HCT116 (cell line): Measurements from ENCODE around the gene VAV2. TPM values are rescaled to one million over a fixed set of nuclear protein-coding genes. Genes with fewer than 3 reads are reported as not detected.

Experiments
- ATAC-seq: fragments of 200-7000 bp; cut with Tn5 transposase; 2 replicates; pipeline ENCODE4 v1.9.1; 2020; ENCODE audit warnings: mild to moderate bottlenecking, moderate library complexity
- BruUV-seq: library from RNA; stranded (reverse); fragments of 400-500 nt; replicated peaks from 2 replicates; lab custom pipeline; 2021; lab: Mats Ljungman, UMichigan
- CTCF ChIA-PET: fragments of 300-600 bp; sonication (Branson Sonifier 250); formaldehyde crosslinking; loops from one replicate; lab custom pipeline; 2021; ENCODE audit warnings: antibody characterized with exemption; lab: Charles Lee
- POLR2A ChIA-PET: fragments of 300-600, 350-600 bp; sonication (Branson Sonifier 250); formaldehyde crosslinking; loops from one replicate; lab custom pipeline; 2021; ENCODE audit warnings: antibody characterized with exemption; lab: Charles Lee
- RAD21 ChIA-PET, 2 experiments: fragments of 300-600 bp; sonication (Branson Sonifier 250); formaldehyde crosslinking; loops; one replicate each; lab custom pipeline; 2023; ENCODE audit warnings: low total read pairs in 2 of 2; ENCODE audit not compliant: uncharacterized antibody in 2 of 2, unreplicated experiment in 2 of 2, low non-redundant PET in 1 of 2; lab: Charles Lee
- DNase-seq: peaks from one replicate; pipeline ENCODE4 v3.0.0-alpha.2; 2010; ENCODE audit warnings: low read depth, low spot score
- H2AFZ ChIP-seq: fragments of 200-600 bp; shearing (Covaris generic), sonication (generic); 2 replicates; pipeline ENCODE4 v1.6.1; 2017; ENCODE audit warnings: low read depth, mixed run types, mixed read lengths, antibody characterized with exemption, low read length; ENCODE audit not compliant: poor library complexity, severe bottlenecking
- H3K27ac ChIP-seq: 2 replicates; pipeline ENCODE4 v1.5.1; 2012; ENCODE audit warnings: low read depth, low read length
- H3K27me3 ChIP-seq: fragments of 200-600 bp; sonication (generic); 2 replicates; pipeline ENCODE4 v1.6.1; 2016; ENCODE audit warnings: mixed run types, low read length, mixed read lengths; ENCODE audit not compliant: insufficient read depth
- H3K36me3 ChIP-seq, 2 experiments: fragments of 200-500 bp in 1 of 2; fragments of 200-600 bp in 1 of 2; sonication (Bioruptor generic) in 1 of 2; sonication (generic) in 1 of 2; 2 replicates each; pipeline versions ENCODE4 v1.5.1 to v1.6.1; 2014 to 2016; ENCODE audit warnings: low read length in 2 of 2, inconsistent platforms in 1 of 2, mixed read lengths in 1 of 2, mixed run types in 1 of 2; ENCODE audit not compliant: insufficient read depth in 2 of 2, control insufficient read depth in 1 of 2
- H3K4me1 ChIP-seq, 2 experiments: fragments of 200-600 bp in 1 of 2; sonication (generic) in 1 of 2; 2 replicates each; pipeline versions ENCODE4 v1.5.1 to v1.6.1; 2012 to 2017; ENCODE audit warnings: low read length in 2 of 2, inconsistent platforms in 1 of 2, mild to moderate bottlenecking in 1 of 2, mixed read lengths in 1 of 2, mixed run types in 1 of 2, moderate library complexity in 1 of 2; ENCODE audit not compliant: insufficient read depth in 2 of 2, control insufficient read depth in 1 of 2
- H3K4me2 ChIP-seq: fragments of 200-600 bp; sonication (generic); 2 replicates; pipeline ENCODE4 v1.6.1; 2017; ENCODE audit warnings: mixed run types, low read length, mixed read lengths
- H3K4me3 ChIP-seq, 2 experiments: fragments of 200-600 bp in 1 of 2; sonication (generic) in 1 of 2; replicated peaks in 1 of 2; 2 replicates each; pipeline ENCODE4 v1.5.1; 2011 to 2016; ENCODE audit warnings: low read length in 2 of 2, control low read depth in 1 of 2, low read depth in 1 of 2, mild to moderate bottlenecking in 1 of 2, mixed read lengths in 1 of 2, mixed run types in 1 of 2
- H3K79me2 ChIP-seq: fragments of 200-600 bp; sonication (generic); 2 replicates; pipeline ENCODE4 v1.6.1; 2017; ENCODE audit warnings: mild to moderate bottlenecking, mixed run types, low read length, moderate library complexity, mixed read lengths; ENCODE audit not compliant: insufficient read depth
- H3K9ac ChIP-seq: fragments of 200-600 bp; sonication (generic); 2 replicates; pipeline ENCODE4 v1.6.1; 2016; ENCODE audit warnings: low read length, mixed read lengths
- H3K9me2 ChIP-seq: fragments of 200-600 bp; sonication (generic), shearing (Covaris generic); 2 replicates; pipeline ENCODE4 v1.6.1; 2017; ENCODE audit warnings: mixed run types, mild to moderate bottlenecking, moderate library complexity; ENCODE audit not compliant: insufficient read depth
- H3K9me3 ChIP-seq, 2 experiments: fragments of 200-500 bp in 1 of 2; fragments of 200-600 bp in 1 of 2; sonication (Bioruptor generic) in 1 of 2; sonication (generic) in 1 of 2; 2 replicates each; pipeline ENCODE4 v1.6.1; 2014 to 2017; ENCODE audit warnings: low read length in 2 of 2, mixed read lengths in 2 of 2, inconsistent platforms in 1 of 2, low read depth in 1 of 2, mild to moderate bottlenecking in 1 of 2, mixed run types in 1 of 2, moderate library complexity in 1 of 2; ENCODE audit not compliant: control insufficient read depth in 1 of 2, insufficient read depth in 1 of 2
- H4K20me1 ChIP-seq: fragments of 200-600 bp; sonication (generic), shearing (Covaris generic); 2 replicates; pipeline ENCODE4 v1.6.1; 2017; ENCODE audit warnings: mixed run types, mild to moderate bottlenecking, moderate library complexity; ENCODE audit not compliant: insufficient read depth
- CTCF ChIP-seq, 3 experiments: fragments of 200-600 bp in 1 of 3; sonication (generic) in 1 of 3; IDR thresholded peaks in 2 of 3; conservative IDR thresholded peaks in 1 of 3; 2 replicates each; pipeline ENCODE4 v1.5.1; 2012 to 2017; ENCODE audit warnings: low read depth in 2 of 3, low read length in 2 of 3, antibody characterized with exemption in 1 of 3, borderline replicate concordance in 1 of 3, control low read depth in 1 of 3, mild to moderate bottlenecking in 1 of 3, mixed read lengths in 1 of 3, mixed run types in 1 of 3, moderate library complexity in 1 of 3; ENCODE audit not compliant: insufficient read depth in 1 of 3
- ELF1 ChIP-seq: IDR thresholded peaks from 2 replicates; pipeline ENCODE4 v1.6.1; 2012; ENCODE audit warnings: low read depth, borderline replicate concordance
- EZH2 ChIP-seq: fragments of 200-600 bp; sonication (generic); IDR thresholded peaks from 2 replicates; pipeline ENCODE4 v1.6.1; 2017; ENCODE audit warnings: antibody characterized with exemption, mixed run types
- EZH2phosphoT487 ChIP-seq: fragments of 200-600 bp; IDR thresholded peaks from 2 replicates; pipeline ENCODE4 v1.6.1; 2018; ENCODE audit warnings: antibody characterized with exemption, borderline replicate concordance
- FOSL1 ChIP-seq: IDR thresholded peaks from 2 replicates; pipeline ENCODE4 v1.6.1; 2012; ENCODE audit warnings: low read depth
- JUND ChIP-seq: IDR thresholded peaks from 2 replicates; pipeline ENCODE4 v1.6.1; 2012
- REST ChIP-seq: IDR thresholded peaks from 2 replicates; pipeline ENCODE4 v1.6.1; 2012; ENCODE audit warnings: low read depth
- SIN3A ChIP-seq: IDR thresholded peaks from 2 replicates; pipeline ENCODE4 v1.6.1; 2012; ENCODE audit warnings: low read depth
- SP1 ChIP-seq: IDR thresholded peaks from 2 replicates; pipeline ENCODE4 v1.6.1; 2012; ENCODE audit warnings: low read depth
- SRF ChIP-seq: IDR thresholded peaks from 2 replicates; pipeline ENCODE4 v1.6.1; 2012; ENCODE audit warnings: low read depth
- TCF7L2 ChIP-seq: IDR thresholded peaks from 2 replicates; pipeline ENCODE4 v1.7.0; 2011; ENCODE audit warnings: borderline replicate concordance, inconsistent platforms; ENCODE audit not compliant: insufficient read depth, insufficient read length; ENCODE audit errors: extremely low read depth
- YY1 ChIP-seq: IDR thresholded peaks from 2 replicates; pipeline ENCODE4 v1.6.1; 2011; ENCODE audit warnings: low read length, low read depth, moderate library complexity, mild to moderate bottlenecking; ENCODE audit not compliant: insufficient replicate concordance; ENCODE audit errors: extremely low read depth
- ZBTB33 ChIP-seq: IDR thresholded peaks from 2 replicates; pipeline ENCODE4 v1.6.1; 2011; ENCODE audit warnings: mild to moderate bottlenecking, low read length, moderate library complexity; ENCODE audit not compliant: insufficient replicate concordance; ENCODE audit errors: extremely low read depth
- intact Hi-C: fragments of 100-400 bp; cut with micrococcal nuclease; formaldehyde crosslinking; loops from 2 replicates; pipeline ENCODE4 v1.10.0; 2022
- total RNA-seq: library from RNA; stranded (reverse); gene quantifications from one replicate; pipeline ENCODE4 v1.2.1, GENCODE V29; 2021; ENCODE audit not compliant: unreplicated experiment

VAV2 gene
- total RNA-seq, 1 experiment from 2014 or later, result 33.2 TPM

- Histone ChIP-seq H3K4me3 (no peak overlapping the region), H3K79me2 (peaks cover 39% of the 10 kb centered on the region; the same call in 1 of the 2 replicates), H2AFZ (no peak overlapping the region), H3K9ac (no peak overlapping the region), H3K4me1 (no peaks in the 10 kb centered on the region), H3K4me2 (no peak overlapping the region), H4K20me1 (no peaks in the 10 kb centered on the region), H3K9me3 (no peaks in the 10 kb centered on the region), H3K36me3 (no peaks in the 10 kb centered on the region), H3K27ac (no peak overlapping the region), H3K9me2 (no peaks in the 10 kb centered on the region), H3K27me3 (no peaks in the 10 kb centered on the region)
- CTCF ChIA-PET, result no interaction called here
- no peak for DNase-seq
- ATAC-seq, result no peak
- intact Hi-C loops, result no loop called here
- POLR2A ChIA-PET, result no interaction called here
- RAD21 ChIA-PET, result no interaction called here
- BruUV-seq, result no TSS peak
- no peak for TF ChIP-seq FOSL1
- no peak for TF ChIP-seq SIN3A
- TF ChIP-seq REST, result no peak
- TF ChIP-seq CTCF (IDR thresholded peaks at IDR 0.05 in 2 of 3, conservative IDR thresholded peaks at IDR 0.05 in 1 of 3; ENCODE audit: borderline replicate concordance in 1 of 3, insufficient read depth in 1 of 3, low read depth in 2 of 3, low read length in 2 of 3), result no peak
- TF ChIP-seq EZH2phosphoT487, result no peak
- TF ChIP-seq JUND, result no peak
- no peak for TF ChIP-seq SRF
- TF ChIP-seq SP1, result no peak
- no peak for TF ChIP-seq ZBTB33
- no peak for TF ChIP-seq ELF1
- TF ChIP-seq EZH2, result no peak
- TF ChIP-seq YY1, result no peak
- no peak for TF ChIP-seq TCF7L2
Measured at GRCh38 chr9:133945977-133946753, 46.0 kb downstream of the VAV2 start.
